ENCODE data around the gene KTN1. TPM values are rescaled to one million over a fixed set of nuclear protein-coding genes. Genes with fewer than 3 reads are reported as not detected.

The KTN1 gene
- total RNA-seq, 4 donors from 2014 or later, result 57.8 to 123 (median 106) TPM

- intact Hi-C loops (cut with DNase I), result no loop called here
- TF ChIP-seq POLR2A (IDR thresholded peaks at IDR 0.05), result no peak
- TF ChIP-seq CTCF (IDR thresholded peaks at IDR 0.05), result no peak
- Histone ChIP-seq H3K9me3 (no peaks in the 10 kb centered on the region), H3K27ac (no peak overlapping the region), H3K27me3 (no peaks in the 10 kb centered on the region), H3K4me1 (no peaks in the 10 kb centered on the region), H3K36me3 (peaks cover 6 to 91% (median 17%) of the 10 kb centered on the region in 3 donors), H3K4me3 (no peak overlapping the region)
- WGBS, 2 donors, result 96 to 98% methylated on average over 3 of the region's 3 CpGs
- DNase-seq, result no peak
Measured at GRCh38 chr14:55620981-55621380, 41.0 kb downstream of the KTN1 start.

- Histone ChIP-seq H3K27me3 (no peaks in the 10 kb centered on the region), H3K4me1 (no peaks in the 10 kb centered on the region), H3K36me3 (peaks cover 6 to 87% (median 17%) of the 10 kb centered on the region in 3 donors), H3K4me3 (no peak overlapping the region), H3K27ac (no peak overlapping the region), H3K9me3 (no peaks in the 10 kb centered on the region)
- intact Hi-C loops (cut with DNase I), result no loop called here
- no peak for DNase-seq
- TF ChIP-seq POLR2A (IDR thresholded peaks at IDR 0.05) (no peak), CTCF (IDR thresholded peaks at IDR 0.05) (no peak)
- WGBS, 2 donors, result 91% methylated on average over 5 of the region's 5 CpGs
Measured at GRCh38 chr14:55621391-55621790, 41.4 kb downstream of the KTN1 start.

- Histone ChIP-seq H3K36me3 (peaks cover 5 to 84% (median 6%) of the 10 kb centered on the region in 3 donors), H3K4me1 (no peaks in the 10 kb centered on the region), H3K9me3 (no peaks in the 10 kb centered on the region), H3K4me3 (no peak overlapping the region), H3K27me3 (no peaks in the 10 kb centered on the region), H3K27ac (no peak overlapping the region)
- WGBS, 2 donors, result 87 to 92% methylated on average over 4 of the region's 4 CpGs
- TF ChIP-seq CTCF (IDR thresholded peaks at IDR 0.05) (no peak), POLR2A (IDR thresholded peaks at IDR 0.05) (no peak)
- DNase-seq, result no peak
- intact Hi-C loops (cut with DNase I), result no loop called here
Measured at GRCh38 chr14:55624913-55625312, 44.9 kb downstream of the KTN1 start.

GRCh38 chr14:55625481-55625880, 45.5 kb downstream of the KTN1 start:
- no peaks in the 10 kb centered on the region for H3K27me3 ChIP-seq
- no peak overlapping the region for H3K27ac ChIP-seq
- H3K9me3 ChIP-seq, result no peaks in the 10 kb centered on the region
- intact Hi-C loops (cut with DNase I), result no loop called here
- H3K4me1 ChIP-seq, result no peaks in the 10 kb centered on the region
- DNase-seq, result no peak
- peaks cover 5 to 84% (median 6%) of the 10 kb centered on the region in 3 donors for H3K36me3 ChIP-seq
- 77 to 86% methylated on average over 2 of the region's 2 CpGs for WGBS, 2 donors
- TF ChIP-seq POLR2A (IDR thresholded peaks at IDR 0.05) (no peak), CTCF (IDR thresholded peaks at IDR 0.05) (no peak)
- no peak overlapping the region for H3K4me3 ChIP-seq

- Histone ChIP-seq H3K27me3 (no peaks in the 10 kb centered on the region), H3K9me3 (no peaks in the 10 kb centered on the region), H3K4me1 (no peaks in the 10 kb centered on the region), H3K36me3 (peaks cover 0 to 83% (median 5%) of the 10 kb centered on the region in 3 donors), H3K27ac (no peak overlapping the region), H3K4me3 (no peak overlapping the region)
- 65 to 69% methylated on average over 4 of the region's 4 CpGs for WGBS, 2 donors
- DNase-seq, result no peak
- TF ChIP-seq CTCF (IDR thresholded peaks at IDR 0.05), result no peak
- TF ChIP-seq POLR2A (IDR thresholded peaks at IDR 0.05), result no peak
- intact Hi-C loops (cut with DNase I), result no loop called here
Measured at GRCh38 chr14:55626131-55626530, 46.1 kb downstream of the KTN1 start.
